ENCODE measurements around the gene PI4KA.

PI4KA gene

DNA sequence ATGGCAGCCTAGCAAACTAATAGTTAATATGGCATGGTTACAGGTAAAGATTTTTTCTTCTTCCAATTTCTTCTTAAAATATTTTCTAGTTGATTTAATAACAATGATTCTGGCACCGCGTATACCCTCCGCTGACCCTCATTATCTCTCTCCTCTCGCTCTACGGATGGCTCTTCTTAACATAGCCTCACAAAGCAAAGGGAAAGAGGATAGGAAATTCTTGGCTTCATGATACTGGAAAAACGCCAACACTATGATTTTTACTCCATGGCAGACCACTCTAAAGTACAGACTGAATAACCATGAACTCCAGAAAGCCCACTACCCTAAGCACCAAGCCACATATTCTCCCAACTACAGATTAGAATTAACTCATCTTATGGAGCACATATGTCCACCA, 6.1 kb downstream of the PI4KA start:
- H3K27ac ChIP-seq, result no peak overlapping the region
- TF ChIP-seq, protein P1, sequence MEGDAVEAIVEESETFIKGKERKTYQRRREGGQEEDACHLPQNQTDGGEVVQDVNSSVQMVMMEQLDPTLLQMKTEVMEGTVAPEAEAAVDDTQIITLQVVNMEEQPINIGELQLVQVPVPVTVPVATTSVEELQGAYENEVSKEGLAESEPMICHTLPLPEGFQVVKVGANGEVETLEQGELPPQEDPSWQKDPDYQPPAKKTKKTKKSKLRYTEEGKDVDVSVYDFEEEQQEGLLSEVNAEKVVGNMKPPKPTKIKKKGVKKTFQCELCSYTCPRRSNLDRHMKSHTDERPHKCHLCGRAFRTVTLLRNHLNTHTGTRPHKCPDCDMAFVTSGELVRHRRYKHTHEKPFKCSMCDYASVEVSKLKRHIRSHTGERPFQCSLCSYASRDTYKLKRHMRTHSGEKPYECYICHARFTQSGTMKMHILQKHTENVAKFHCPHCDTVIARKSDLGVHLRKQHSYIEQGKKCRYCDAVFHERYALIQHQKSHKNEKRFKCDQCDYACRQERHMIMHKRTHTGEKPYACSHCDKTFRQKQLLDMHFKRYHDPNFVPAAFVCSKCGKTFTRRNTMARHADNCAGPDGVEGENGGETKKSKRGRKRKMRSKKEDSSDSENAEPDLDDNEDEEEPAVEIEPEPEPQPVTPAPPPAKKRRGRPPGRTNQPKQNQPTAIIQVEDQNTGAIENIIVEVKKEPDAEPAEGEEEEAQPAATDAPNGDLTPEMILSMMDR (IDR thresholded peaks at IDR 0.05), result no peak
- TF ChIP-seq ZFX (IDR thresholded peaks at IDR 0.05; ENCODE audit: borderline replicate concordance), result no peak

GRCh38 chr22:20852076-20852475, 6.5 kb downstream of the PI4KA start:
- TF ChIP-seq ZFX (IDR thresholded peaks at IDR 0.05; ENCODE audit: borderline replicate concordance), result no peak
- TF ChIP-seq, protein P1 (IDR thresholded peaks at IDR 0.05), result no peak
- H3K27ac ChIP-seq, result no peak overlapping the region

DNA sequence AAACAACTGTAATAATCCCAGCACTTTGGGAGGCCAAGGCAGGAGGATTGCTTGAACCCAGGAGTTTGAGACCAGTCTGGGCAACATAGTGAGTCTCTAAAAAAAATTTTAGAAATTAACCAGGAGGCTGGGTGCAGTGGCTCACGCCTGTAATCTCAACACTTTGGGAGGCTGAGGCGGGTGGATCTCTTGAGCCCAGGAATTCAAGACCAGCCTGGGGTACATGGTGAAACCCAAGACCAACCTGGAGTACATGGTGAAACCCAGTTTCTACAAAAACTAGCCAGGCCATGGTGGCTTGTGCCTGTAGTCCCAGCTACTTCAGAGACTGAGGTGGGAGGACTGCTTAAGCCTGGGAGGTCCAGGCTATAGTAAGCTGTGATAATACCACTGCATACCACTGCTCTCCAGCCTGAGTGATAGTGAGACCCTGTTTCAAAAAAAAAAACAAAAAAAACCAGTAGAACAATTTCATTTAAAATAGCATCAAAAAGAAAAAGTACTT, 11.2 kb downstream of the PI4KA start:
- no peak overlapping the region for H3K27ac ChIP-seq
- TF ChIP-seq, protein P1 (IDR thresholded peaks at IDR 0.05), result no peak
- no peak for TF ChIP-seq ZFX (IDR thresholded peaks at IDR 0.05; ENCODE audit: borderline replicate concordance)

- H3K27ac ChIP-seq, result peak overlapping the region; percentile 61
- TF ChIP-seq, protein P1 (IDR thresholded peaks at IDR 0.05), result no peak
- no peak for TF ChIP-seq ZFX (IDR thresholded peaks at IDR 0.05; ENCODE audit: borderline replicate concordance)
Observed at GRCh38 chr22:20844055-20845037, 14.3 kb downstream of the PI4KA start.

DNA sequence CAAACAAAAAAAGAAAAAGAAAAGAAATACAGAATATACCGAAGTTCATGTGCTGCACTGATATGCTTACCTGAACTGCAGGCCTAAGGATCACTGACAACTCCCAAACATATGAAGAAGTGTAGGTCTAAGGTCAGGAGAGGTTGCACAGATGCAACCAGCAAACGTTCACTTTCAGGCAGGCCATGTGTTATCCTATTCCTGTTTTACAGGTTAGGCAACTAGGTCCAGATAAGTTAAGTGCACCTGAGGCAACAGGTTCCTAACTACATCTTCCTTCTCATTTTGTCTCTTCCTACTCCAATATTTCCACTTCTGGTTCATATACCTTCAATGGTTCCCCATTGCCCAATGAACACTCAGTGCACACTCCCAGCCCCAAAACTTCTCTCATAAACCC, 15.1 kb downstream of the PI4KA start:
- peak overlapping the region; percentile 61 for H3K27ac ChIP-seq
- TF ChIP-seq ZFX (IDR thresholded peaks at IDR 0.05; ENCODE audit: borderline replicate concordance), result no peak
- TF ChIP-seq, protein P1 (IDR thresholded peaks at IDR 0.05), result no peak

- H3K27ac ChIP-seq, result no peak overlapping the region
- TF ChIP-seq, protein P1 (IDR thresholded peaks at IDR 0.05), result no peak
- no peak for TF ChIP-seq ZFX (IDR thresholded peaks at IDR 0.05; ENCODE audit: borderline replicate concordance)
Observed at GRCh38 chr22:20840646-20841371, 17.8 kb downstream of the PI4KA start.
